H9 (cell line): ENCODE results near the gene PLOD1. TPM values are rescaled to one million over a fixed set of nuclear protein-coding genes. Genes with fewer than 3 reads are reported as not detected.
"Not testable (repeated sequence)": the region's sequence is repeated elsewhere in the genome, so short reads cannot be mapped to it uniquely, and the experiment has no call there.

ENCODE experiments used
- DNase-seq: peaks from one replicate; pipeline ENCODE4 v3.0.0-alpha.2; 2017
- H2AFZ ChIP-seq: one replicate; pipeline ENCODE4 v1.6.1; 2013; ENCODE audit warnings: mild to moderate bottlenecking, low read length, control low read depth, moderate library complexity
- H2AK5ac ChIP-seq: 2 replicates; pipeline ENCODE4 v1.6.1; 2013; ENCODE audit warnings: low read length, control low read depth, mixed read lengths; ENCODE audit not compliant: insufficient read length
- H2BK120ac ChIP-seq: one replicate; pipeline ENCODE4 v1.6.1; 2013; ENCODE audit warnings: low read depth, mild to moderate bottlenecking, low read length, control low read depth, inconsistent platforms; ENCODE audit not compliant: poor library complexity, severe bottlenecking
- H2BK12ac ChIP-seq: 2 replicates; pipeline ENCODE4 v1.6.1; 2013; ENCODE audit warnings: low read length, control low read depth, mixed read lengths, low read depth; ENCODE audit not compliant: insufficient read length
- H2BK15ac ChIP-seq: 2 replicates; pipeline ENCODE4 v1.6.1; 2013; ENCODE audit warnings: low read depth, low read length, control low read depth
- H2BK20ac ChIP-seq: one replicate; pipeline ENCODE4 v1.6.1; 2013; ENCODE audit warnings: low read depth, mild to moderate bottlenecking, low read length, control low read depth, inconsistent platforms; ENCODE audit not compliant: poor library complexity, severe bottlenecking
- H2BK5ac ChIP-seq: 2 replicates; pipeline ENCODE4 v1.6.1; 2013; ENCODE audit warnings: low read length, control low read depth, mixed read lengths; ENCODE audit not compliant: insufficient read length
- H3K14ac ChIP-seq: 2 replicates; pipeline ENCODE4 v1.6.1; 2013; ENCODE audit warnings: low read length, control low read depth; ENCODE audit not compliant: insufficient read depth
- H3K18ac ChIP-seq: 2 replicates; pipeline ENCODE4 v1.6.1; 2013; ENCODE audit warnings: low read depth, mild to moderate bottlenecking, mixed read lengths, low read length, control low read depth; ENCODE audit not compliant: insufficient read length
- H3K23ac ChIP-seq: 2 replicates; pipeline ENCODE4 v1.6.1; 2013; ENCODE audit warnings: low read length, control low read depth, mixed read lengths, low read depth; ENCODE audit not compliant: insufficient read length
- H3K23me2 ChIP-seq: 2 replicates; pipeline ENCODE4 v1.6.1; 2013; ENCODE audit warnings: low read depth, mild to moderate bottlenecking, mixed read lengths, low read length, control low read depth; ENCODE audit not compliant: insufficient read length, poor library complexity, severe bottlenecking
- H3K27ac ChIP-seq: 2 replicates; pipeline ENCODE4 v1.5.1; 2013; ENCODE audit warnings: low read length, control low read depth, mixed read lengths, low read depth; ENCODE audit not compliant: insufficient read length
- H3K27me3 ChIP-seq: 2 replicates; pipeline ENCODE4 v1.6.1; 2013; ENCODE audit warnings: low read length, control low read depth, inconsistent platforms; ENCODE audit not compliant: insufficient read depth
- H3K4ac ChIP-seq: 2 replicates; pipeline ENCODE4 v1.6.1; 2013; ENCODE audit warnings: low read depth, mild to moderate bottlenecking, control low read depth, inconsistent platforms, low read length, moderate library complexity
- H3K4me1 ChIP-seq: 2 replicates; pipeline ENCODE4 v1.6.1; 2013; ENCODE audit warnings: low read length, control low read depth, inconsistent platforms; ENCODE audit not compliant: insufficient read depth
- H3K4me2 ChIP-seq: 2 replicates; pipeline ENCODE4 v1.6.1; 2013; ENCODE audit warnings: low read length, control low read depth, mixed read lengths; ENCODE audit not compliant: insufficient read length, insufficient read depth
- H3K56ac ChIP-seq: 2 replicates; pipeline ENCODE4 v1.6.1; 2013; ENCODE audit warnings: low read depth, mild to moderate bottlenecking, mixed read lengths, low read length, control low read depth; ENCODE audit not compliant: insufficient read length
- H3K79me1 ChIP-seq: 2 replicates; pipeline ENCODE4 v1.6.1; 2013; ENCODE audit warnings: low read depth, mild to moderate bottlenecking, moderate library complexity, low read length, control low read depth, inconsistent platforms; ENCODE audit not compliant: insufficient read depth, poor library complexity, severe bottlenecking
- H3K79me2 ChIP-seq: 2 replicates; pipeline ENCODE4 v1.6.1; 2013; ENCODE audit warnings: low read length, control low read depth, inconsistent platforms; ENCODE audit not compliant: insufficient read depth
- H3K9ac ChIP-seq: 2 replicates; pipeline ENCODE4 v1.6.1; 2013; ENCODE audit warnings: low read length, control low read depth, mixed read lengths; ENCODE audit not compliant: insufficient read length; ENCODE audit errors: extremely low read depth
- H3K9me3 ChIP-seq: one replicate; pipeline ENCODE4 v1.6.1; 2013; ENCODE audit warnings: low read depth, low read length, inconsistent platforms; ENCODE audit not compliant: control insufficient read depth
- H3T11ph ChIP-seq: one replicate; pipeline ENCODE4 v1.6.1; 2013; ENCODE audit warnings: mild to moderate bottlenecking, low read length, control low read depth, inconsistent platforms
- H4K20me1 ChIP-seq: one replicate; pipeline ENCODE4 v1.6.1; 2013; ENCODE audit not compliant: control insufficient read depth, insufficient read length, insufficient read depth
- H4K5ac ChIP-seq: 2 replicates; pipeline ENCODE4 v1.6.1; 2013; ENCODE audit warnings: low read depth, mild to moderate bottlenecking, mixed read lengths, low read length, control low read depth; ENCODE audit not compliant: insufficient read length
- H4K8ac ChIP-seq: replicated peaks from 2 replicates; pipeline ENCODE4 v1.6.1; 2013; ENCODE audit warnings: low read length, control low read depth, mixed read lengths, low read depth; ENCODE audit not compliant: insufficient read length
- H4K91ac ChIP-seq: 2 replicates; pipeline ENCODE4 v1.6.1; 2013; ENCODE audit warnings: low read depth, mild to moderate bottlenecking, moderate library complexity, mixed read lengths, low read length, control low read depth; ENCODE audit not compliant: insufficient read length
- H3K27ac Mint-ChIP-seq, 3 experiments: 2 replicates in 2 of 3; 3 replicates in 1 of 3; pipeline ENCODE4 v1.8.0; 2020 to 2021; ENCODE audit warnings: mixed read lengths in 3 of 3, mild to moderate bottlenecking in 1 of 3, moderate library complexity in 1 of 3
- H3K27me3 Mint-ChIP-seq: 2 replicates; pipeline ENCODE4 v1.8.0; 2021; ENCODE audit warnings: low read depth, mild to moderate bottlenecking, moderate library complexity, mixed read lengths
- H3K36me3 Mint-ChIP-seq, 3 experiments: 2 replicates in 2 of 3; 3 replicates in 1 of 3; pipeline ENCODE4 v1.8.0; 2020 to 2021; ENCODE audit warnings: low read depth in 3 of 3, mixed read lengths in 3 of 3; ENCODE audit not compliant: insufficient read depth in 1 of 3
- H3K4me1 Mint-ChIP-seq, 2 experiments: 2 replicates each; pipeline ENCODE4 v1.8.0; 2020; ENCODE audit warnings: mixed read lengths in 2 of 2
- H3K4me3 Mint-ChIP-seq, 2 experiments: 2 replicates in 1 of 2; 3 replicates in 1 of 2; pipeline ENCODE4 v1.8.0; 2020 to 2021; ENCODE audit warnings: mild to moderate bottlenecking in 2 of 2, mixed read lengths in 2 of 2, moderate library complexity in 1 of 2
- H3K9me3 Mint-ChIP-seq, 2 experiments: 2 replicates in 1 of 2; 3 replicates in 1 of 2; pipeline ENCODE4 v1.8.0; 2020; ENCODE audit warnings: mild to moderate bottlenecking in 2 of 2, mixed read lengths in 2 of 2, moderate library complexity in 1 of 2
- CTCF ChIP-seq: fragments of 200-600 bp; sonication (generic); conservative IDR thresholded peaks from 3 replicates; pipeline ENCODE4 v1.8.0; 2021; ENCODE audit warnings: antibody characterized with exemption, mild to moderate bottlenecking
- WGBS: extraction: QIAGEN DNeasy Blood & Tissue Kit; methylation state at CpG from one replicate; pipeline ENCODE4 v1.1.7; 2013; ENCODE audit warnings: missing lambda C conversion rate, low lambda C conversion rate, mixed read lengths; ENCODE audit not compliant: insufficient read length; ENCODE audit errors: extremely low coverage; 5-methylcytosine and 5-hydroxymethylcytosine counted together
- total RNA-seq: library from RNA; stranded (reverse); gene quantifications from 2 replicates; pipeline ENCODE4 v1.2.1, GENCODE V29; 2021

Gene PLOD1
- total RNA-seq, 1 experiment from 2014 or later, result 57.0 TPM

- H2AK5ac ChIP-seq, result no peak overlapping the region
- no peak overlapping the region for H3K56ac ChIP-seq
- no peaks in the 10 kb centered on the region for H3K9me3 ChIP-seq
- H3K27ac ChIP-seq, result no peak overlapping the region
- no peak overlapping the region for H3T11ph ChIP-seq
- peaks cover 4 to 11% of the 10 kb centered on the region in 2 experiments for H3K4me1 Mint-ChIP-seq
- no peak overlapping the region for H2BK5ac ChIP-seq
- H3K9ac ChIP-seq, result no peak overlapping the region
- no peak overlapping the region for H2AFZ ChIP-seq
- H3K4me2 ChIP-seq, result no peak overlapping the region
- H3K4me3 Mint-ChIP-seq, result no peak overlapping the region
- H3K27me3 ChIP-seq, result no peaks in the 10 kb centered on the region
- H3K23ac ChIP-seq, result no peak overlapping the region
- peaks cover 7% of the 10 kb centered on the region for H3K27me3 Mint-ChIP-seq
- H3K18ac ChIP-seq, result no peak overlapping the region
- no peaks in the 10 kb centered on the region for H3K79me2 ChIP-seq
- H2BK12ac ChIP-seq, result no peak overlapping the region
- H4K5ac ChIP-seq, result no peak overlapping the region
- peak overlapping the region in 1 of 3 experiments; percentile 54; a peak in 1 of 7 replicates for H3K27ac Mint-ChIP-seq
- no peaks in the 10 kb centered on the region for H3K9me3 Mint-ChIP-seq
- H3K14ac ChIP-seq, result no peak overlapping the region
- no peak overlapping the region for H2BK120ac ChIP-seq
- no peak overlapping the region for H4K8ac ChIP-seq
- H3K79me1 ChIP-seq, result no peaks in the 10 kb centered on the region
- H2BK15ac ChIP-seq, result no peak overlapping the region
- no peak overlapping the region for H4K91ac ChIP-seq
- WGBS, result no CpG with 5 or more reads among the region's 26 CpGs
- no peaks in the 10 kb centered on the region for H3K36me3 Mint-ChIP-seq
- H4K20me1 ChIP-seq, result no peaks in the 10 kb centered on the region
- TF ChIP-seq CTCF, result no peak
- H3K4ac ChIP-seq, result no peak overlapping the region
- peak; percentile 78 for DNase-seq
- peaks cover 4% of the 10 kb centered on the region; the same call in 1 of the 2 replicates for H3K4me1 ChIP-seq
- H3K23me2 ChIP-seq, result no peaks in the 10 kb centered on the region
- H2BK20ac ChIP-seq, result no peak overlapping the region
These were observed 35.6 kb upstream of the PLOD1 start for GRCh38 chr1:11898831-11899467.

GRCh38 chr1:11901446-11901845, 33.1 kb upstream of the PLOD1 start:
- H3K4me3 Mint-ChIP-seq, H2AK5ac ChIP-seq, H4K5ac ChIP-seq, H3K23ac ChIP-seq, H3K9ac ChIP-seq, H3K23me2 ChIP-seq, H3K4ac ChIP-seq, H3K27ac ChIP-seq, H3K27me3 ChIP-seq, H3K9me3 Mint-ChIP-seq, H2BK15ac ChIP-seq, H3K4me1 ChIP-seq, H3K56ac ChIP-seq, H2BK12ac ChIP-seq, H3K4me2 ChIP-seq, H2BK120ac ChIP-seq, DNase-seq, H3K79me1 ChIP-seq, H3K18ac ChIP-seq, H4K91ac ChIP-seq, H2BK5ac ChIP-seq, H3K14ac ChIP-seq, H3K79me2 ChIP-seq, H4K20me1 ChIP-seq, H3K36me3 Mint-ChIP-seq, H4K8ac ChIP-seq, H2BK20ac ChIP-seq, H3K27me3 Mint-ChIP-seq, H3K9me3 ChIP-seq, H3T11ph ChIP-seq, H2AFZ ChIP-seq: not testable (repeated sequence)
- WGBS, result no CpG with 5 or more reads among the region's 9 CpGs
- Mint-ChIP-seq H3K4me1 (peaks cover 4 to 11% of the 10 kb centered on the region in 2 experiments), H3K27ac (0 out of 7 replicates have a peak overlapping the region, but pooled peaks of 1 of the 3 experiments have one; percentile 14)
